ENCODE data around the gene MAGOHB. TPM values are rescaled to one million over a fixed set of nuclear protein-coding genes. Genes with fewer than 3 reads are reported as not detected.
A peak's percentile ranks its signal among the peaks of the same experiment; 100 is the strongest.
"Not testable (repeated sequence)": the region's sequence is repeated elsewhere in the genome, so short reads cannot be mapped to it uniquely, and the experiment has no call there.

The MAGOHB gene
- 64.4 and 89.6 TPM in 2 replicates for total RNA-seq (2014; rRNA removed; shearing (Covaris generic); ENCODE audit: low replicate concordance)

- DNase-seq (ENCODE audit: low read depth), result peak; percentile 90
- in situ Hi-C loops (cut with HindIII; ENCODE audit: low pct_unique_long_range_greater_than_20kb, low sequenced_read_pairs), result no loop called here
Measured at GRCh38 chr12:10613349-10614055, at the start of gene MAGOHB. MAGOHB (minus strand) TSS chr12:10613609; CDS start chr12:10613532, 77 bp downstream.

- in situ Hi-C loops (cut with HindIII; ENCODE audit: low pct_unique_long_range_greater_than_20kb, low sequenced_read_pairs), result no loop called here
- no peak for DNase-seq (ENCODE audit: low read depth)
Measured at GRCh38 chr12:10661338-10661737, 47.9 kb upstream of the MAGOHB start.

- in situ Hi-C loops (cut with HindIII; ENCODE audit: low pct_unique_long_range_greater_than_20kb, low sequenced_read_pairs), result no loop called here
Measured at GRCh38 chr12:10654003-10654402, 40.6 kb upstream of the MAGOHB start.

GRCh38 chr12:10652192-10652591 is 38.8 kb upstream of the MAGOHB start:
- no peak for DNase-seq (ENCODE audit: low read depth)
- in situ Hi-C loops (cut with HindIII; ENCODE audit: low pct_unique_long_range_greater_than_20kb, low sequenced_read_pairs), result no loop called here

More at GRCh38 chr12:10654003-10654402, 40.6 kb upstream of the MAGOHB start:
- DNase-seq (ENCODE audit: low read depth), result no peak

- in situ Hi-C loops (cut with HindIII; ENCODE audit: low pct_unique_long_range_greater_than_20kb, low sequenced_read_pairs), result not testable (repeated sequence)
Measured at GRCh38 chr12:10646576-10646975, 33.2 kb upstream of the MAGOHB start.

GRCh38 chr12:10645910-10646309 is 32.5 kb upstream of the MAGOHB start:
- in situ Hi-C loops (cut with HindIII; ENCODE audit: low pct_unique_long_range_greater_than_20kb, low sequenced_read_pairs), result no loop called here
- DNase-seq (ENCODE audit: low read depth), result no peak

More at GRCh38 chr12:10646576-10646975, 33.2 kb upstream of the MAGOHB start:
- DNase-seq (ENCODE audit: low read depth), result not testable (repeated sequence)

GRCh38 chr12:10641735-10642500 is 28.5 kb upstream of the MAGOHB start:
- DNase-seq (ENCODE audit: low read depth), result no peak
- in situ Hi-C loops (cut with HindIII; ENCODE audit: low pct_unique_long_range_greater_than_20kb, low sequenced_read_pairs), result no loop called here

GRCh38 chr12:10638728-10639127 is 25.3 kb upstream of the MAGOHB start:
- no peak for DNase-seq (ENCODE audit: low read depth)
- in situ Hi-C loops (cut with HindIII; ENCODE audit: low pct_unique_long_range_greater_than_20kb, low sequenced_read_pairs), result no loop called here

- no peak for DNase-seq (ENCODE audit: low read depth)
- in situ Hi-C loops (cut with HindIII; ENCODE audit: low pct_unique_long_range_greater_than_20kb, low sequenced_read_pairs), result no loop called here
Measured at GRCh38 chr12:10636611-10637010, 23.2 kb upstream of the MAGOHB start.

GRCh38 chr12:10636124-10636523 is 22.7 kb upstream of the MAGOHB start:
- in situ Hi-C loops (cut with HindIII; ENCODE audit: low pct_unique_long_range_greater_than_20kb, low sequenced_read_pairs), result no loop called here
- no peak for DNase-seq (ENCODE audit: low read depth)

- DNase-seq (ENCODE audit: low read depth), result no peak
- in situ Hi-C loops (cut with HindIII; ENCODE audit: low pct_unique_long_range_greater_than_20kb, low sequenced_read_pairs), result no loop called here
Measured at GRCh38 chr12:10635306-10635705, 21.9 kb upstream of the MAGOHB start.

GRCh38 chr12:10634427-10634826 is 21.0 kb upstream of the MAGOHB start:
- in situ Hi-C loops (cut with HindIII; ENCODE audit: low pct_unique_long_range_greater_than_20kb, low sequenced_read_pairs), result no loop called here
- peak; percentile 81 for DNase-seq (ENCODE audit: low read depth)

- DNase-seq (ENCODE audit: low read depth), result no peak
- in situ Hi-C loops (cut with HindIII; ENCODE audit: low pct_unique_long_range_greater_than_20kb, low sequenced_read_pairs), result no loop called here
Measured at GRCh38 chr12:10633541-10633940, 20.1 kb upstream of the MAGOHB start.

- in situ Hi-C loops (cut with HindIII; ENCODE audit: low pct_unique_long_range_greater_than_20kb, low sequenced_read_pairs), result no loop called here
- no peak for DNase-seq (ENCODE audit: low read depth)
Measured at GRCh38 chr12:10632226-10632625, 18.8 kb upstream of the MAGOHB start.

GRCh38 chr12:10624605-10625004 is 11.2 kb upstream of the MAGOHB start:
- in situ Hi-C loops (cut with HindIII; ENCODE audit: low pct_unique_long_range_greater_than_20kb, low sequenced_read_pairs), result no loop called here
- DNase-seq (ENCODE audit: low read depth), result no peak

GRCh38 chr12:10623131-10623530 is 9.7 kb upstream of the MAGOHB start:
- in situ Hi-C loops (cut with HindIII; ENCODE audit: low pct_unique_long_range_greater_than_20kb, low sequenced_read_pairs), result no loop called here
- DNase-seq (ENCODE audit: low read depth), result no peak

GRCh38 chr12:10621278-10621677 is 7.9 kb upstream of the MAGOHB start:
- no peak for DNase-seq (ENCODE audit: low read depth)
- in situ Hi-C loops (cut with HindIII; ENCODE audit: low pct_unique_long_range_greater_than_20kb, low sequenced_read_pairs), result no loop called here

GRCh38 chr12:10620078-10620779 is 6.8 kb upstream of the MAGOHB start:
- DNase-seq (ENCODE audit: low read depth), result no peak
- in situ Hi-C loops (cut with HindIII; ENCODE audit: low pct_unique_long_range_greater_than_20kb, low sequenced_read_pairs), result no loop called here
